GM19351 (cell line): ENCODE results near the gene STRADB.
A peak's percentile ranks its signal among the peaks of the same experiment; 100 is the strongest.
"Not testable (repeated sequence)": the region's sequence is repeated elsewhere in the genome, so short reads cannot be mapped to it uniquely, and the experiment has no call there.

Experiments used
- ATAC-seq: cut with Tn5 transposase; IDR thresholded peaks from one replicate; pipeline ENCODE4 v1.9.1; 2021; ENCODE audit warnings: mild to moderate bottlenecking, moderate library complexity; ENCODE audit not compliant: unreplicated experiment

STRADB gene

GRCh38 chr2:201451292-201452057 is at the start of gene STRADB, which contains the start of gene TRAK2:
TSS of gene STRADB (plus strand) at chr2:201451740. CDS start at chr2:201454841, 3,101 bp downstream.
TSS of gene TRAK2 (minus strand) at chr2:201451458. CDS start at chr2:201420507, 30,951 bp downstream.
- peak; percentile 91 for ATAC-seq

GRCh38 chr2:201401815-201402214 is 49.7 kb upstream of the STRADB start:
- no peak for ATAC-seq

GRCh38 chr2:201402651-201403562 is 48.6 kb upstream of the STRADB start:
- ATAC-seq = no peak

- no peak for ATAC-seq
Measured at GRCh38 chr2:201403880-201404279, 47.7 kb upstream of the STRADB start.

- ATAC-seq = no peak
Measured at GRCh38 chr2:201404699-201405280, 46.8 kb upstream of the STRADB start.

GRCh38 chr2:201406077-201406662 is 45.4 kb upstream of the STRADB start:
- no peak for ATAC-seq

GRCh38 chr2:201407265-201407664 is 44.3 kb upstream of the STRADB start:
- ATAC-seq = no peak

- no peak for ATAC-seq
Measured at GRCh38 chr2:201408931-201409330, 42.6 kb upstream of the STRADB start.

GRCh38 chr2:201411421-201411820 is 40.1 kb upstream of the STRADB start:
- no peak for ATAC-seq

- no peak for ATAC-seq
Measured at GRCh38 chr2:201413143-201413542, 38.4 kb upstream of the STRADB start.

GRCh38 chr2:201413552-201413951 is 38.0 kb upstream of the STRADB start:
- ATAC-seq = no peak

GRCh38 chr2:201414099-201415023 is 37.2 kb upstream of the STRADB start:
- ATAC-seq = peak; percentile 92

GRCh38 chr2:201415149-201415548 is 36.4 kb upstream of the STRADB start:
- ATAC-seq = no peak

GRCh38 chr2:201419057-201419635 is 32.4 kb upstream of the STRADB start:
- ATAC-seq = no peak

GRCh38 chr2:201419986-201420385 is 31.6 kb upstream of the STRADB start:
- ATAC-seq = no peak

GRCh38 chr2:201420442-201421113 is 31.0 kb upstream of the STRADB start:
- no peak for ATAC-seq

GRCh38 chr2:201425952-201426351 is 25.6 kb upstream of the STRADB start:
- ATAC-seq = no peak

- not testable (repeated sequence) for ATAC-seq
Measured at GRCh38 chr2:201428366-201428765, 23.2 kb upstream of the STRADB start.

- ATAC-seq = not testable (repeated sequence)
Measured at GRCh38 chr2:201429835-201430234, 21.7 kb upstream of the STRADB start.
